B cell (primary cell): ENCODE measurements around the gene MUC4. TPM values are rescaled to one million over a fixed set of nuclear protein-coding genes. Genes with fewer than 3 reads are reported as not detected.

Experiments
- ATAC-seq: fragments of 200-7000 bp; cut with Tn5 transposase; one replicate; pipeline ENCODE4 v1.10.0; 2021; ENCODE audit warnings: low read depth, mild to moderate bottlenecking, moderate number of reproducible peaks, moderate library complexity
- CTCF ChIA-PET: fragments of 350-600 bp; sonication (Branson Sonifier 250); formaldehyde crosslinking; loops from one replicate; lab custom pipeline; 2021; ENCODE audit warnings: antibody characterized with exemption, inconsistent platforms; lab: Charles Lee
- POLR2A ChIA-PET: fragments of 350-600 bp; sonication (Branson Sonifier 250); formaldehyde crosslinking; loops from one replicate; lab custom pipeline; 2021; ENCODE audit warnings: antibody characterized with exemption; lab: Charles Lee
- DNase-seq: peaks from one replicate; pipeline ENCODE4 v3.0.0; 2013
- H2AFZ ChIP-seq: 2 replicates; pipeline ENCODE4 v1.6.1; 2012; ENCODE audit warnings: mild to moderate bottlenecking, low read depth, low read length; ENCODE audit not compliant: insufficient read depth, poor library complexity, severe bottlenecking
- H3K27ac ChIP-seq, 2 donors: 1 replicate in 1 of 2; 2 replicates in 1 of 2; pipeline ENCODE4 v1.5.1; 2012 to 2013; ENCODE audit warnings: low read length in 2 of 2, mild to moderate bottlenecking in 2 of 2, moderate library complexity in 1 of 2
- H3K27me3 ChIP-seq, 4 experiments: fragments of 200-600 bp in 1 of 4; sonication (generic) in 1 of 4; replicated peaks in 1 of 4; 1 replicate in 2 of 4; 2 replicates in 2 of 4; pipeline versions ENCODE4 v1.6.1 to v1.7.0; 2013 to 2016; ENCODE audit warnings: low read length in 3 of 4, mild to moderate bottlenecking in 2 of 4, mixed read lengths in 1 of 4, moderate library complexity in 1 of 4; ENCODE audit not compliant: insufficient read depth in 4 of 4, control insufficient read depth in 3 of 4; ENCODE audit errors: control extremely low read depth in 1 of 4
- H3K36me3 ChIP-seq, 2 experiments: replicated peaks in 1 of 2; 1 replicate in 1 of 2; 2 replicates in 1 of 2; pipeline versions ENCODE4 v1.6.1 to v1.7.1; 2013; ENCODE audit warnings: low read length in 1 of 2; ENCODE audit not compliant: insufficient read depth in 2 of 2, control insufficient read depth in 1 of 2; ENCODE audit errors: control extremely low read depth in 1 of 2, extremely low read depth in 1 of 2
- H3K4me1 ChIP-seq, 2 donors: fragments of 200-600 bp in 1 of 2; sonication (generic) in 1 of 2; 1 replicate in 1 of 2; 2 replicates in 1 of 2; pipeline versions ENCODE4 v1.5.1 to v1.6.1; 2013 to 2017; ENCODE audit warnings: low read length in 2 of 2; ENCODE audit not compliant: control insufficient read depth in 2 of 2, insufficient read depth in 2 of 2
- H3K4me2 ChIP-seq: replicated peaks from 2 replicates; pipeline ENCODE3; 2012; ENCODE audit warnings: mild to moderate bottlenecking, low read depth, low read length; ENCODE audit not compliant: poor library complexity, severe bottlenecking
- H3K4me3 ChIP-seq, 5 experiments: fragments of 200-600 bp in 1 of 5; sonication (generic) in 1 of 5; 1 replicate in 3 of 5; 2 replicates in 2 of 5; pipeline versions ENCODE4 v1.5.1 to v1.7.0; 2011 to 2016; ENCODE audit warnings: low read length in 4 of 5, mild to moderate bottlenecking in 4 of 5, low read depth in 2 of 5, control low read depth in 1 of 5, moderate library complexity in 1 of 5; ENCODE audit not compliant: insufficient read depth in 1 of 5; ENCODE audit errors: control extremely low read depth in 1 of 5, extremely low read depth in 1 of 5
- H3K79me2 ChIP-seq: fragments of 200-600 bp; sonication (generic); one replicate; pipeline ENCODE4 v1.6.0; 2016; ENCODE audit warnings: low read length; ENCODE audit not compliant: control insufficient read depth, insufficient read depth
- H3K9ac ChIP-seq: fragments of 200-600 bp; sonication (generic); 2 replicates; pipeline ENCODE4 v1.6.1; 2017; ENCODE audit warnings: mild to moderate bottlenecking, low read length, moderate library complexity
- H3K9me3 ChIP-seq, 3 donors: one replicate each; pipeline versions ENCODE4 v1.6.1 to v1.7.1; 2013; ENCODE audit warnings: low read length in 2 of 3; ENCODE audit not compliant: control insufficient read depth in 2 of 3, insufficient read depth in 1 of 3; ENCODE audit errors: control extremely low read depth in 1 of 3
- H4K20me1 ChIP-seq: 2 replicates; pipeline ENCODE4 v1.6.0; 2012; ENCODE audit warnings: mild to moderate bottlenecking, low read length; ENCODE audit not compliant: insufficient read depth, control insufficient read depth, poor library complexity, severe bottlenecking
- H3K27ac Mint-ChIP-seq: one replicate; pipeline ENCODE4 v1.8.0; 2021; ENCODE audit warnings: mixed read lengths
- H3K27me3 Mint-ChIP-seq: one replicate; pipeline ENCODE4 v1.8.0; 2021; ENCODE audit warnings: mixed read lengths
- H3K4me1 Mint-ChIP-seq: one replicate; pipeline ENCODE4 v1.8.0; 2021; ENCODE audit warnings: mixed read lengths
- H3K4me3 Mint-ChIP-seq: one replicate; pipeline ENCODE4 v1.8.0; 2021; ENCODE audit warnings: mixed read lengths
- H3K9me3 Mint-ChIP-seq: one replicate; pipeline ENCODE4 v1.8.0; 2022; ENCODE audit warnings: mixed read lengths; ENCODE audit not compliant: insufficient read depth
- CTCF ChIP-seq: fragments of 200-600 bp; IDR thresholded peaks from one replicate; pipeline ENCODE4 v1.8.0; 2022; ENCODE audit warnings: antibody characterized with exemption, mild to moderate bottlenecking
- EZH2 ChIP-seq: IDR thresholded peaks from 2 replicates; pipeline ENCODE4 v1.6.1; 2012; ENCODE audit warnings: borderline replicate concordance, low read depth, mild to moderate bottlenecking, moderate library complexity, low read length; ENCODE audit not compliant: insufficient read depth, poor library complexity, severe bottlenecking
- WGBS: methylation state at CpG from one replicate; pipeline ENCODE4 v1.1.5; 2013; ENCODE audit warnings: missing lambda C conversion rate; ENCODE audit not compliant: insufficient coverage; 5-methylcytosine and 5-hydroxymethylcytosine counted together
- intact Hi-C: fragments of 100-400 bp; cut with micrococcal nuclease; formaldehyde crosslinking; loops from one replicate; pipeline ENCODE4 v1.10.0; 2022
- polyA plus RNA-seq: library from polyadenylated mRNA; depleted of rRNA; stranded (reverse); fragments of >200 nt; gene quantifications from 2 replicates; pipeline ENCODE4 v1.2.3, GENCODE V29; 2012
- total RNA-seq, 2 donors: library from RNA; stranded (reverse); fragments of 120-200 nt in 1 of 2; gene quantifications; 1 replicate in 1 of 2; 2 replicates in 1 of 2; pipeline versions ENCODE4 v1.2.3 to v1.2.4, GENCODE V29; 2013 to 2022

The MUC4 gene
- total and polyA plus RNA-seq, 2 donors (not counting 1 experiment from before 2014, with no cell fraction given) = 0.22 to 1.2 TPM

DNA sequence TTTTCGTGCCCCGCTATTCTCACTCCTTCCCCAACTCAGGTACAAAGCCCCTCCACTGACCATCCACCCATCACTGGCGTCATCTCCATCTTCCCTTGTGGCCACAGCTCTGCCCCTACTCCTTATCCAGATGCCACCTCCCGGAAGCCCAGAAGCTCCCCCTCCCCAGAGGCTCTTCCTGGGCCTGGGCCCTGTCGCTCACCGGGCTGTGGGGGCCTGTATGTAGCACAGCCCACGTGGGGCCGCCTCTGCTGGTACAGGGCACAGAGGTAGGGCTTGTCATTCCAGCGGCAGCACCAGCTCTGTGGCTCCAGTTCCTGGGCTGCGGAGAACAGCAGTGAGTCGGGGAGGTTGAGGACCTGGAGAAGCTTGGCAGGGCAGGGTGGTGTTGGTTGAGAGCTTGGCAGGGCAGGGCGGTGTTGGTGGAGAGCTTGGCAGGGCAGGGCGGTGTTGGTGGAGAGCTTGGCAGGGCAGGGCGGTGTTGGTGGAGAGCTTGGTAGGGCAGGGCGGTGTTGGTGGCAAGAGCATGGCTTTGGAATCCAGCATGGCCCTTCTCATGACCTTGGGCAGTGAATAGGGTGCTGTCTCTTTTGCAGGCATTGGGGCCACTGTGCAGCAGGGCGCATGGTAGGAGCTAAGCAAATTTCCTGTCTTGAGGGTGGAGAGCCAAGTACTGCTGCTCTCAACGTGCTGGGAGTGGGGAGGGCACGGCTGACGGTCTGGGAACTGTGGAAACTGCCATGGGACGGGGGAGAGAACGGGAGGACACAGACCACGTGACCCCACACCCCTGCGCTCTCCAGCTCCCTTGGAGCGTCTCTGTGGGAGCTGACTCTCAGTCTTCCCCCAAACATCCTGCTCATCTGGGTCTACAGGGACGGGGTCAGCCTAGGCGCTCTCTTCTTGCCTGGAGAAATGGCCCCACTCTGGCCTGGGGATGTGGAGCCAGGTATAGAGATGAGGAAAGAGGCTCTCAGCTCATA, 47.6 kb downstream of the MUC4 start:
- intact Hi-C loops = no loop called here
- Histone ChIP-seq H3K4me2 (no peak overlapping the region), H3K27me3 (peaks cover 0 to 18% (median 2%) of the 10 kb centered on the region in 4 experiments), H4K20me1 (no peaks in the 10 kb centered on the region), H3K9me3 (peaks cover 0 to 14% (median 0%) of the 10 kb centered on the region in 3 donors), H2AFZ (no peak overlapping the region), H3K27ac (no peak overlapping the region), H3K79me2 (no peaks in the 10 kb centered on the region), H3K36me3 (no peaks in the 10 kb centered on the region), H3K9ac (no peak overlapping the region), H3K4me3 (no peak overlapping the region), H3K4me1 (peaks cover 0 to 3% of the 10 kb centered on the region in 2 donors)
- no peak for TF ChIP-seq EZH2
- TF ChIP-seq CTCF = no peak
- ChIA-PET POLR2A (no interaction called here), CTCF (no interaction called here)
- Mint-ChIP-seq H3K9me3 (peaks cover 4% of the 10 kb centered on the region), H3K27ac (no peak overlapping the region), H3K4me3 (no peak overlapping the region), H3K27me3 (peaks cover 27% of the 10 kb centered on the region), H3K4me1 (no peaks in the 10 kb centered on the region)
- DNase-seq = no peak
- ATAC-seq = no peak
- WGBS = 90% methylated on average over 25 of the region's 26 CpGs
